GM10847 (cell line): ENCODE data around the gene ANKDD1B.
A peak's percentile ranks its signal among the peaks of the same experiment; 100 is the strongest.

Experiments used
- POLR2A ChIP-seq: IDR thresholded peaks from 2 replicates; pipeline ENCODE4 v1.6.1; 2011; ENCODE audit not compliant: insufficient read length; ENCODE audit errors: extremely low read depth

The ANKDD1B gene

GRCh38 chr5:75712091-75712490, 100.8 kb downstream of the ANKDD1B start:
- TF ChIP-seq POLR2A, result no peak

GRCh38 chr5:75716715-75717081, 105.4 kb downstream of the ANKDD1B start:
- no peak for TF ChIP-seq POLR2A

- peak; percentile 92 for TF ChIP-seq POLR2A
These were observed 106.0 kb downstream of the ANKDD1B start, which contains the start of gene POC5 for GRCh38 chr5:75717082-75717922. Gene POC5 (minus strand): TSS chr5:75717437. CDS start chr5:75712937, 4,500 bp downstream.

DNA sequence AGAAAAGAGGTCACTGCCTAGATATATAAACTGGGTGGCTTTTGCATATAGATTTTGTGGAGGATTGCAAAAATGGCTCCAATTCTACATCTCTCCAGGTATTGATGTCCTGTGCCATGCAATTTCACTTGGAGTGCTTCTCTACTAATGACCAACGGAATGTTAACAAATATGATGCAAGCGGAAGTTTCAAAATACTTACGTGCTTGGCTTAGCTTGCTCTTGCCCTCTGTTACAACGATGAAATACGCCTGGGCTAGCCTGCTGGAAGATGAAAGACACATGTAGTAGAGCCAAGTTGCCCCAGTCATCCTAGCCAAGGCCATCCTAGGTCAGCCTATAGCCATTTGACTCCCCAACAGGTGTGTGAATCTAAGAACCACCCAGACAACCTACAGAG, 109.6 kb downstream of the ANKDD1B start:
- TF ChIP-seq POLR2A, result no peak
